Trophoblast cell (in vitro differentiated cells and primary cell): ENCODE results near the gene DZANK1.

Source experiments
- DNase-seq, 2 donors: peaks; one replicate each; pipeline ENCODE4 v3.0.0-alpha.2; 2016
- H2AFZ ChIP-seq: 2 replicates; pipeline ENCODE4 v1.6.1; 2013; ENCODE audit warnings: low read length, moderate library complexity, mild to moderate bottlenecking; ENCODE audit not compliant: insufficient read depth, poor library complexity
- H2AK5ac ChIP-seq: 2 replicates; pipeline ENCODE4 v1.6.1; 2013; ENCODE audit warnings: mild to moderate bottlenecking, low read length
- H2BK120ac ChIP-seq: 2 replicates; pipeline ENCODE4 v1.6.1; 2013; ENCODE audit warnings: low read length, mild to moderate bottlenecking, moderate library complexity; ENCODE audit not compliant: insufficient read depth, poor library complexity
- H2BK12ac ChIP-seq: 2 replicates; pipeline ENCODE4 v1.6.1; 2013; ENCODE audit warnings: mild to moderate bottlenecking, low read length, moderate library complexity
- H2BK5ac ChIP-seq: 2 replicates; pipeline ENCODE4 v1.6.1; 2013; ENCODE audit warnings: low read length, low read depth, moderate library complexity, mild to moderate bottlenecking; ENCODE audit not compliant: poor library complexity
- H3K14ac ChIP-seq: 2 replicates; pipeline ENCODE4 v1.6.1; 2013; ENCODE audit warnings: mild to moderate bottlenecking, low read length
- H3K18ac ChIP-seq: 2 replicates; pipeline ENCODE4 v1.6.1; 2013; ENCODE audit warnings: mild to moderate bottlenecking, low read length
- H3K23ac ChIP-seq: 2 replicates; pipeline ENCODE4 v1.6.1; 2013; ENCODE audit warnings: low read length
- H3K27ac ChIP-seq: 2 replicates; pipeline ENCODE4 v1.5.1; 2013; ENCODE audit warnings: low read depth, mild to moderate bottlenecking, inconsistent platforms, low read length, moderate library complexity
- H3K27me3 ChIP-seq: 2 replicates; pipeline ENCODE4 v1.6.1; 2013; ENCODE audit warnings: inconsistent platforms, mild to moderate bottlenecking, low read length, moderate library complexity; ENCODE audit not compliant: insufficient read depth
- H3K36me3 ChIP-seq, 2 experiments: 1 replicate in 1 of 2; 2 replicates in 1 of 2; pipeline ENCODE4 v1.6.1; 2013; ENCODE audit warnings: low read length in 2 of 2, mild to moderate bottlenecking in 2 of 2, moderate library complexity in 1 of 2; ENCODE audit not compliant: insufficient read depth in 2 of 2, control insufficient read depth in 1 of 2
- H3K4ac ChIP-seq: 2 replicates; pipeline ENCODE4 v1.6.1; 2013; ENCODE audit warnings: low read depth, mild to moderate bottlenecking, low read length, moderate library complexity
- H3K4me1 ChIP-seq, 2 experiments: 1 replicate in 1 of 2; 2 replicates in 1 of 2; pipeline ENCODE4 v1.6.1; 2013; ENCODE audit warnings: low read length in 2 of 2, mild to moderate bottlenecking in 2 of 2, moderate library complexity in 1 of 2; ENCODE audit not compliant: insufficient read depth in 2 of 2, control insufficient read depth in 1 of 2
- H3K4me2 ChIP-seq: 2 replicates; pipeline ENCODE4 v1.6.1; 2013; ENCODE audit warnings: inconsistent platforms, mild to moderate bottlenecking, low read length, moderate library complexity
- H3K4me3 ChIP-seq: 2 replicates; pipeline ENCODE4 v1.5.1; 2013; ENCODE audit warnings: mild to moderate bottlenecking, low read depth, low read length, inconsistent platforms
- H3K79me1 ChIP-seq: one replicate; pipeline ENCODE4 v1.6.1; 2013; ENCODE audit warnings: low read length
- H3K79me2 ChIP-seq: 2 replicates; pipeline ENCODE4 v1.6.1; 2013; ENCODE audit warnings: low read length, mild to moderate bottlenecking; ENCODE audit not compliant: control insufficient read depth, insufficient read depth, poor library complexity
- H3K9ac ChIP-seq: 2 replicates; pipeline ENCODE4 v1.6.1; 2013; ENCODE audit warnings: mild to moderate bottlenecking, low read length
- H3K9me3 ChIP-seq: 2 replicates; pipeline ENCODE4 v1.6.1; 2013; ENCODE audit warnings: low read depth, mild to moderate bottlenecking, control low read depth, inconsistent platforms, low read length; ENCODE audit not compliant: insufficient read depth
- H4K12ac ChIP-seq: 2 replicates; pipeline ENCODE4 v1.6.1; 2013; ENCODE audit warnings: low read depth, mild to moderate bottlenecking, low read length, moderate library complexity
- H4K8ac ChIP-seq: 2 replicates; pipeline ENCODE4 v1.6.1; 2013; ENCODE audit warnings: low read depth, mild to moderate bottlenecking, low read length, moderate library complexity
- H4K91ac ChIP-seq: one replicate; pipeline ENCODE4 v1.6.1; 2013; ENCODE audit warnings: low read depth, mild to moderate bottlenecking, low read length, moderate library complexity
- WGBS: extraction: QIAGEN DNeasy Blood & Tissue Kit; methylation state at CpG from one replicate; pipeline ENCODE4 v1.1.7; 2013; ENCODE audit warnings: missing lambda C conversion rate; ENCODE audit not compliant: insufficient read length, insufficient coverage; ENCODE audit errors: extremely low coverage; 5-methylcytosine and 5-hydroxymethylcytosine counted together

Gene DZANK1

GRCh38 chr20:18440403-18440802, 26.4 kb downstream of the DZANK1 start:
- no peak overlapping the region for H3K4me2 ChIP-seq
- no CpG with 5 or more reads among the region's 1 CpG for WGBS
- DNase-seq, result no peak

GRCh38 chr20:18436847-18437246, 30.0 kb downstream of the DZANK1 start:
- no peak overlapping the region for H4K91ac ChIP-seq
- no peak overlapping the region for H3K18ac ChIP-seq
- H3K9ac ChIP-seq, result no peak overlapping the region
- no CpG with 5 or more reads among the region's 2 CpGs for WGBS
- no peak overlapping the region for H4K8ac ChIP-seq
- H3K27ac ChIP-seq, result no peak overlapping the region
- H4K12ac ChIP-seq, result no peak overlapping the region
- H3K4me3 ChIP-seq, result no peak overlapping the region
- no peaks in the 10 kb centered on the region for H3K79me2 ChIP-seq
- no peak overlapping the region for H3K23ac ChIP-seq
- no peaks in the 10 kb centered on the region for H3K27me3 ChIP-seq
- no peaks in the 10 kb centered on the region for H3K36me3 ChIP-seq
- no peaks in the 10 kb centered on the region for H3K4me1 ChIP-seq
- no peak overlapping the region for H2BK120ac ChIP-seq
- no peaks in the 10 kb centered on the region for H3K9me3 ChIP-seq
- H3K14ac ChIP-seq, result no peak overlapping the region
- H2AK5ac ChIP-seq, result no peak overlapping the region
- H2AFZ ChIP-seq, result no peak overlapping the region
- no peak overlapping the region for H2BK12ac ChIP-seq
- H3K4me2 ChIP-seq, result no peak overlapping the region
- H3K79me1 ChIP-seq, result no peaks in the 10 kb centered on the region
- no peak overlapping the region for H3K4ac ChIP-seq
- H2BK5ac ChIP-seq, result no peak overlapping the region
- DNase-seq, result no peak

More at GRCh38 chr20:18440403-18440802, 26.4 kb downstream of the DZANK1 start:
- no peak overlapping the region for H3K14ac ChIP-seq
- no peak overlapping the region for H4K91ac ChIP-seq
- H2BK5ac ChIP-seq, result no peak overlapping the region
- no peak overlapping the region for H3K4me3 ChIP-seq
- H3K9me3 ChIP-seq, result no peaks in the 10 kb centered on the region
- no peak overlapping the region for H3K23ac ChIP-seq
- no peak overlapping the region for H3K27ac ChIP-seq
- H4K12ac ChIP-seq, result no peak overlapping the region
- H3K79me1 ChIP-seq, result no peaks in the 10 kb centered on the region
- no peak overlapping the region for H2AFZ ChIP-seq
- no peaks in the 10 kb centered on the region for H3K79me2 ChIP-seq
- H3K4me1 ChIP-seq, result no peaks in the 10 kb centered on the region
- H2BK120ac ChIP-seq, result no peak overlapping the region
- no peak overlapping the region for H3K4ac ChIP-seq
- no peak overlapping the region for H3K18ac ChIP-seq
- H4K8ac ChIP-seq, result no peak overlapping the region
- no peak overlapping the region for H2AK5ac ChIP-seq
- H3K36me3 ChIP-seq, result no peaks in the 10 kb centered on the region
- H2BK12ac ChIP-seq, result no peak overlapping the region
- no peak overlapping the region for H3K9ac ChIP-seq
- H3K27me3 ChIP-seq, result no peaks in the 10 kb centered on the region

GRCh38 chr20:18431206-18431605, 35.6 kb downstream of the DZANK1 start:
- Histone ChIP-seq H3K4ac (no peak overlapping the region), H3K18ac (no peak overlapping the region), H3K9ac (no peak overlapping the region), H3K36me3 (no peaks in the 10 kb centered on the region), H2BK5ac (no peak overlapping the region), H2AFZ (no peak overlapping the region), H3K79me2 (no peaks in the 10 kb centered on the region), H4K91ac (no peak overlapping the region), H3K14ac (no peak overlapping the region), H3K4me2 (no peak overlapping the region), H4K8ac (no peak overlapping the region), H3K9me3 (no peaks in the 10 kb centered on the region), H3K4me3 (no peak overlapping the region), H2AK5ac (no peak overlapping the region), H3K23ac (no peak overlapping the region), H3K79me1 (no peaks in the 10 kb centered on the region), H2BK120ac (no peak overlapping the region), H3K27me3 (no peaks in the 10 kb centered on the region), H4K12ac (no peak overlapping the region), H3K27ac (no peak overlapping the region), H2BK12ac (no peak overlapping the region), H3K4me1 (no peaks in the 10 kb centered on the region)
- no CpG with 5 or more reads among the region's 6 CpGs for WGBS
- peak; percentile 96 for DNase-seq

GRCh38 chr20:18430172-18430826, 36.5 kb downstream of the DZANK1 start:
- H3K27me3 ChIP-seq, result no peaks in the 10 kb centered on the region
- WGBS, result no CpG with 5 or more reads among the region's 9 CpGs

More at GRCh38 chr20:18430172-18430826, 36.5 kb downstream of the DZANK1 start:
- Histone ChIP-seq H2BK5ac (no peak overlapping the region), H3K4me3 (no peak overlapping the region), H3K27ac (no peak overlapping the region), H3K14ac (no peak overlapping the region), H3K36me3 (no peaks in the 10 kb centered on the region), H3K4me1 (no peaks in the 10 kb centered on the region), H3K23ac (no peak overlapping the region), H3K4me2 (no peak overlapping the region), H2AFZ (no peak overlapping the region), H2BK12ac (no peak overlapping the region), H2BK120ac (no peak overlapping the region), H4K12ac (no peak overlapping the region), H4K91ac (no peak overlapping the region), H3K9ac (no peak overlapping the region), H3K79me1 (no peaks in the 10 kb centered on the region), H3K18ac (no peak overlapping the region), H3K9me3 (no peaks in the 10 kb centered on the region), H2AK5ac (no peak overlapping the region), H3K79me2 (no peaks in the 10 kb centered on the region), H3K4ac (no peak overlapping the region), H4K8ac (no peak overlapping the region)
- DNase-seq, result no peak
